K562 (cell line): Measurements from ENCODE around the gene SRGAP3. TPM values are rescaled to one million over a fixed set of nuclear protein-coding genes. Genes with fewer than 3 reads are reported as not detected.

Source experiments
- ATAC-seq: fragments of 200-7000 bp; cut with Tn5 transposase; 3 replicates; pipeline ENCODE4 v1.9.1; 2020; ENCODE audit warnings: moderate library complexity
- BruUV-seq: library from RNA; stranded (reverse); fragments of 400-500 nt; replicated peaks from 2 replicates; lab custom pipeline; 2021; lab: Mats Ljungman, UMichigan
- CTCF ChIA-PET: fragments of 300-600 bp; formaldehyde crosslinking; extraction: SDS; loops from one replicate; lab custom pipeline; 2021; ENCODE audit warnings: low intra/inter-chr PET ratio; lab: Yijun Ruan, JAX
- POLR2A ChIA-PET: fragments of 300-600, 350-650 bp; sonication (Branson Sonifier 250); formaldehyde crosslinking; extraction: SDS; loops from one replicate; lab custom pipeline; 2021; ENCODE audit warnings: antibody characterized with exemption, inconsistent platforms; lab: Yijun Ruan, JAX
- DNase-seq, 4 experiments: peaks; one replicate each; pipeline versions ENCODE4 v3.0.0 to v3.0.0-alpha.2; 2011 to 2018; ENCODE audit warnings: low spot score in 3 of 4, mixed read lengths in 3 of 4; ENCODE audit errors: extremely low read depth in 1 of 4
- FAIRE-seq: peaks from 2 replicates; lab custom pipeline; 2011; peaks lifted over from hg19 to GRCh38; lab: Jason Lieb, UNC
- H2AFZ ChIP-seq: 2 replicates; pipeline ENCODE4 v1.6.0; 2011; ENCODE audit warnings: low read depth, low read length, control low read depth, inconsistent platforms
- H3K27ac ChIP-seq: fragments of 200-600 bp; 3 replicates; pipeline ENCODE4 v1.8.0; 2011; ENCODE audit warnings: low read depth, mild to moderate bottlenecking, control low read depth, inconsistent platforms, low read length, moderate library complexity, mixed read lengths; ENCODE audit errors: extremely low read depth
- H3K27me3 ChIP-seq, 2 experiments: fragments of 300-600 bp in 1 of 2; 2 replicates in 1 of 2; 3 replicates in 1 of 2; pipeline versions ENCODE4 v1.6.0 to v1.8.0; 2011; ENCODE audit warnings: inconsistent platforms in 2 of 2, low read length in 2 of 2, mild to moderate bottlenecking in 1 of 2, mixed read lengths in 1 of 2, moderate library complexity in 1 of 2; ENCODE audit not compliant: control insufficient read depth in 2 of 2, insufficient read depth in 2 of 2
- H3K36me3 ChIP-seq: fragments of 300-600 bp; 3 replicates; pipeline ENCODE4 v1.8.0; 2011; ENCODE audit warnings: mild to moderate bottlenecking, low read length, inconsistent platforms; ENCODE audit not compliant: control insufficient read depth, insufficient read depth
- H3K4me1 ChIP-seq, 2 experiments: fragments of 200-600 bp in 1 of 2; replicated peaks in 1 of 2; 2 replicates in 1 of 2; 3 replicates in 1 of 2; pipeline versions ENCODE4 v1.5.1 to v1.8.0; 2011; ENCODE audit warnings: inconsistent platforms in 2 of 2, low read length in 2 of 2, mild to moderate bottlenecking in 1 of 2, mixed read lengths in 1 of 2, moderate library complexity in 1 of 2; ENCODE audit not compliant: control insufficient read depth in 2 of 2, insufficient read depth in 2 of 2
- H3K4me2 ChIP-seq: 2 replicates; pipeline ENCODE4 v1.6.1; 2011; ENCODE audit warnings: low read length, control low read depth, inconsistent platforms, mixed read lengths; ENCODE audit not compliant: insufficient read depth
- H3K4me3 ChIP-seq: fragments of 200-600 bp; sonication (generic), shearing (Covaris generic); 2 replicates; pipeline ENCODE4 v1.5.1; 2016; ENCODE audit warnings: control low read depth, inconsistent platforms
- H3K79me2 ChIP-seq: fragments of 200-600 bp; 3 replicates; pipeline ENCODE4 v1.8.0; 2011; ENCODE audit warnings: low read length, inconsistent platforms; ENCODE audit not compliant: control insufficient read depth, insufficient read depth
- H3K9ac ChIP-seq, 2 experiments: 2 replicates each; pipeline versions ENCODE4 v1.6.0 to v1.6.1; 2011; ENCODE audit warnings: low read depth in 2 of 2, low read length in 2 of 2, control low read depth in 1 of 2, inconsistent platforms in 1 of 2, mild to moderate bottlenecking in 1 of 2, mixed read lengths in 1 of 2; ENCODE audit not compliant: insufficient read depth in 1 of 2
- H3K9me1 ChIP-seq: one replicate; pipeline ENCODE4 v1.6.0; 2011; ENCODE audit warnings: inconsistent platforms, mild to moderate bottlenecking, low read length, moderate library complexity; ENCODE audit not compliant: control insufficient read depth, insufficient read depth
- H3K9me3 ChIP-seq: replicated peaks from 2 replicates; pipeline ENCODE4 v1.5.1; 2011; ENCODE audit warnings: low read depth, low read length, inconsistent platforms; ENCODE audit not compliant: control insufficient read depth, insufficient read depth
- H4K20me1 ChIP-seq: replicated peaks from 2 replicates; pipeline ENCODE4 v1.6.1; 2011; ENCODE audit warnings: low read length, inconsistent platforms, mixed read lengths; ENCODE audit not compliant: control insufficient read depth, insufficient read depth
- CCAR2 ChIP-seq: fragments of 200-400 bp; formaldehyde crosslinking; IDR thresholded peaks from 2 replicates; pipeline ENCODE4 v1.6.1; 2017; ENCODE audit warnings: mild to moderate bottlenecking, low read depth, low read length
- ETV6 ChIP-seq, 3 experiments: fragments of 150-350 bp in 1 of 3; sonication (generic) in 1 of 3; formaldehyde crosslinking in 1 of 3; IDR thresholded peaks; 2 replicates each; pipeline versions ENCODE4 v1.6.1 to v1.8.0; 2014 to 2022; ENCODE audit warnings: borderline replicate concordance in 2 of 3, low read depth in 2 of 3, antibody characterized with exemption in 1 of 3, low read length in 1 of 3, mild to moderate bottlenecking in 1 of 3, missing genetic modification reagents in 1 of 3
- KAT2B ChIP-seq: IDR thresholded peaks from one replicate; pipeline ENCODE4 v1.6.1; 2012; ENCODE audit warnings: low read depth, mild to moderate bottlenecking, control low read depth, inconsistent platforms, low read length, moderate library complexity
- MEIS2 ChIP-seq: fragments of 450-650 bp; IDR thresholded peaks from 2 replicates; pipeline ENCODE4 v1.6.1; 2014; ENCODE audit warnings: mild to moderate bottlenecking; ENCODE audit not compliant: partially characterized antibody
- NEUROD1 ChIP-seq: fragments of 150-350 bp; IDR thresholded peaks from 2 replicates; pipeline ENCODE4 v1.6.1; 2014; ENCODE audit warnings: borderline replicate concordance, low read length, low read depth; ENCODE audit not compliant: partially characterized antibody
- OTX1 ChIP-seq: fragments of 450-650 bp; formaldehyde crosslinking; IDR thresholded peaks from 2 replicates; pipeline ENCODE4 v1.4.0; 2022; ENCODE audit warnings: mild to moderate bottlenecking
- PCBP2 ChIP-seq: fragments of 200-400 bp; formaldehyde crosslinking; IDR thresholded peaks from 2 replicates; pipeline ENCODE4 v1.6.1; 2018; ENCODE audit warnings: low read length, low read depth, mild to moderate bottlenecking, moderate library complexity; ENCODE audit not compliant: poor library complexity, severe bottlenecking
- SMAD2 ChIP-seq: fragments of 150-350 bp; IDR thresholded peaks from 2 replicates; pipeline ENCODE4 v1.6.1; 2014; ENCODE audit warnings: low read depth, mild to moderate bottlenecking, low read length
- SMAD3 ChIP-seq: fragments of 450-650 bp; formaldehyde crosslinking; conservative IDR thresholded peaks from 2 replicates; pipeline ENCODE4 v1.4.0; 2020; ENCODE audit warnings: mild to moderate bottlenecking
- SMARCA4 ChIP-seq: fragments of 450-650 bp; IDR thresholded peaks from 2 replicates; pipeline ENCODE4 v1.6.1; 2016
- THRAP3 ChIP-seq: fragments of 450-650 bp; IDR thresholded peaks from 2 replicates; pipeline ENCODE4 v1.6.1; 2016; ENCODE audit warnings: mild to moderate bottlenecking, inconsistent platforms, borderline replicate concordance
- YBX1 ChIP-seq: fragments of 450-650 bp; IDR thresholded peaks from 2 replicates; pipeline ENCODE4 v1.7.1; 2016; ENCODE audit warnings: mild to moderate bottlenecking
- ZEB2 ChIP-seq: fragments of 450-650 bp; IDR thresholded peaks from 2 replicates; pipeline ENCODE4 v1.6.1; 2016
- ZFP1 ChIP-seq: fragments of 450-650 bp; formaldehyde crosslinking; IDR thresholded peaks from 2 replicates; pipeline ENCODE4 v1.4.0; 2020; ENCODE audit warnings: mild to moderate bottlenecking, mixed read lengths
- ZKSCAN8 ChIP-seq: fragments of 200-800 bp; sonication (Bioruptor generic); IDR thresholded peaks from 2 replicates; pipeline ENCODE4 v1.6.1; 2016; ENCODE audit warnings: missing genetic modification characterization, missing compliant biosample characterization
- ZNF696 ChIP-seq: fragments of 250-450 bp; sonication (Bioruptor Pico); conservative IDR thresholded peaks from 2 replicates; pipeline ENCODE4 v1.4.0; 2020; ENCODE audit warnings: mild to moderate bottlenecking, moderate library complexity
- ZNF707 ChIP-seq: fragments of 250-450 bp; sonication (Bioruptor Pico); conservative IDR thresholded peaks from 2 replicates; pipeline ENCODE4 v1.8.0; 2022; ENCODE audit warnings: inconsistent platforms, mild to moderate bottlenecking, moderate library complexity
- WGBS: fragments of 100-300 bp; shearing (Covaris generic); methylation state at CpG from one replicate; pipeline ENCODE4 v1.1.6; 2016; ENCODE audit warnings: low coverage, mixed read lengths; ENCODE audit not compliant: insufficient coverage; ENCODE audit errors: missing lambda C conversion rate; 5-methylcytosine and 5-hydroxymethylcytosine counted together
- in situ Hi-C: fragments of 300-500 bp; cut with MboI; formaldehyde crosslinking; loops from 4 replicates; pipeline ENCODE4 v1.15.0; 2018; ENCODE audit warnings: inconsistent platforms, mixed read lengths
- intact Hi-C: fragments of 100-400 bp; cut with micrococcal nuclease; formaldehyde crosslinking; loops from 2 replicates; pipeline ENCODE4 v1.14.2; 2022
- polyA plus RNA-seq, 8 experiments: library from polyadenylated mRNA; depleted of rRNA in 4 of 8; stranded (reverse) in 5 of 8; unstranded in 3 of 8; fragments of >200 nt; fragmentation: Nextera tagmentation in 2 of 8; fragmentation: Illumina TruSeq in 1 of 8; extraction: Ambion mirVana in 2 of 8; extraction: Trizol in 1 of 8; gene quantifications; 2 replicates each; pipeline versions ENCODE4 v1.2.1 to v1.2.3, GENCODE V29; 2011 to 2014; ENCODE audit warnings: inconsistent platforms in 1 of 8, missing spikeins in 1 of 8
- total RNA-seq, 7 experiments: library from RNA; depleted of rRNA in 6 of 7; stranded (reverse); fragments of >200 nt in 6 of 7; fragmentation: Illumina TruSeq in 2 of 7; extraction: Trizol in 2 of 7; gene quantifications; 2 replicates each; pipeline versions ENCODE4 v1.2.1 to v1.2.3, GENCODE V29; 2011 to 2021; ENCODE audit warnings: low replicate concordance in 1 of 7
- TF ChIP-seq, protein P1 (sequence below): sonication (generic); formaldehyde crosslinking; IDR thresholded peaks from 2 replicates; pipeline ENCODE4 v1.8.0; 2022; ENCODE audit warnings: mild to moderate bottlenecking, low read depth, missing genetic modification reagents
- TF ChIP-seq, protein P2 (sequence below): fragments of 250-450 bp; sonication (Bioruptor Pico); IDR thresholded peaks from 2 replicates; pipeline ENCODE4 v1.5.0; 2022; ENCODE audit warnings: mild to moderate bottlenecking
- TF ChIP-seq, protein P3 (sequence below), 2 experiments: fragments of 450-650 bp; IDR thresholded peaks; 2 replicates each; pipeline ENCODE4 v1.6.1; 2016

Gene SRGAP3
- total and polyA plus RNA-seq, 9 of the 15 experiments (the other 6 are each of a cell fraction or from before 2014, with no cell fraction given), result 0.11 to 0.85 (median 0.35) TPM; not detected in 2

DNA sequence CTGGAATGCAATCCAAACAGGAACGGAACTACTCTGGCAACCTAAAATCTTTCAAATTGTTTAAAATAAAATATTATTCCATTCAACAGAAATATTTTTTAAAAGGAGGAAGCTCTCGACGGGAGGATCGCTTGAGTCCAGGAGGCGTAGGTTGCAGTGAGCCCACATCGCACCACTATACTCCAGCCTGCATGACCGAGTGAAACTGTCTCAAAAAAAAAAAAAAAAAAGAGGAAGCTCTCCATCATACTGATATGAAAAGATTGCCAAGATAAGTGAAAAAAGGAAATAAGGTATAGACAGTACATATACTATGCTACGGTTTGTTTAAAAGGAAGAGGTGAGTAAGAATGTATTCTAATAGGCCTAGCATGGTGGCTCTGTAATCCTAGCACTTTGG, 289.8 kb downstream of the SRGAP3 start:
- 58% methylated on average over 8 of the region's 8 CpGs for WGBS
- Histone ChIP-seq H3K36me3 (peaks cover 70% of the 10 kb centered on the region; the same call in 2 of the 3 replicates), H3K27me3 (no peaks in the 10 kb centered on the region), H3K9me1 (no peaks in the 10 kb centered on the region), H3K9ac (no peak overlapping the region), H3K4me1 (peaks cover 5 to 23% of the 10 kb centered on the region in 2 experiments; a peak in 4 of 5 replicates), H3K79me2 (peaks cover 84% of the 10 kb centered on the region), H3K27ac (no peak overlapping the region), H3K4me2 (no peak overlapping the region), H2AFZ (no peak overlapping the region), H4K20me1 (peaks cover 9% of the 10 kb centered on the region), H3K4me3 (no peak overlapping the region), H3K9me3 (no peaks in the 10 kb centered on the region)
- ChIA-PET POLR2A (interaction anchor here (0.7 to 2.0 kb wide), 2 partner anchors 13 to 49 kb away, joined by 3 to 5 read pairs; no protein-coding TSS in a partner anchor), CTCF (no interaction called here)
- in situ Hi-C loops, result no loop called here
- no TSS peak for BruUV-seq
- ATAC-seq (no peak), FAIRE-seq (no peak), DNase-seq (no peak)
- intact Hi-C loops, result loop anchor here (5.0 kb wide), 1 partner anchor 192 kb away; the partner anchor contains the start of gene OXTR
- TF ChIP-seq ZNF707 (CRISPR knock-in tag), result no peak
- no peak for TF ChIP-seq THRAP3
- TF ChIP-seq ZKSCAN8 (CRISPR knock-in tag), result no peak
- TF ChIP-seq, protein P1, sequence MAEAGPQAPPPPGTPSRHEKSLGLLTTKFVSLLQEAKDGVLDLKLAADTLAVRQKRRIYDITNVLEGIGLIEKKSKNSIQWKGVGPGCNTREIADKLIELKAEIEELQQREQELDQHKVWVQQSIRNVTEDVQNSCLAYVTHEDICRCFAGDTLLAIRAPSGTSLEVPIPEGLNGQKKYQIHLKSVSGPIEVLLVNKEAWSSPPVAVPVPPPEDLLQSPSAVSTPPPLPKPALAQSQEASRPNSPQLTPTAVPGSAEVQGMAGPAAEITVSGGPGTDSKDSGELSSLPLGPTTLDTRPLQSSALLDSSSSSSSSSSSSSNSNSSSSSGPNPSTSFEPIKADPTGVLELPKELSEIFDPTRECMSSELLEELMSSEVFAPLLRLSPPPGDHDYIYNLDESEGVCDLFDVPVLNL (CRISPR knock-in tag), result no peak
- no peak for TF ChIP-seq PCBP2
- peak; percentile 2 for TF ChIP-seq MEIS2
- no peak for TF ChIP-seq NEUROD1
- TF ChIP-seq YBX1, result no peak
- TF ChIP-seq, protein P2, sequence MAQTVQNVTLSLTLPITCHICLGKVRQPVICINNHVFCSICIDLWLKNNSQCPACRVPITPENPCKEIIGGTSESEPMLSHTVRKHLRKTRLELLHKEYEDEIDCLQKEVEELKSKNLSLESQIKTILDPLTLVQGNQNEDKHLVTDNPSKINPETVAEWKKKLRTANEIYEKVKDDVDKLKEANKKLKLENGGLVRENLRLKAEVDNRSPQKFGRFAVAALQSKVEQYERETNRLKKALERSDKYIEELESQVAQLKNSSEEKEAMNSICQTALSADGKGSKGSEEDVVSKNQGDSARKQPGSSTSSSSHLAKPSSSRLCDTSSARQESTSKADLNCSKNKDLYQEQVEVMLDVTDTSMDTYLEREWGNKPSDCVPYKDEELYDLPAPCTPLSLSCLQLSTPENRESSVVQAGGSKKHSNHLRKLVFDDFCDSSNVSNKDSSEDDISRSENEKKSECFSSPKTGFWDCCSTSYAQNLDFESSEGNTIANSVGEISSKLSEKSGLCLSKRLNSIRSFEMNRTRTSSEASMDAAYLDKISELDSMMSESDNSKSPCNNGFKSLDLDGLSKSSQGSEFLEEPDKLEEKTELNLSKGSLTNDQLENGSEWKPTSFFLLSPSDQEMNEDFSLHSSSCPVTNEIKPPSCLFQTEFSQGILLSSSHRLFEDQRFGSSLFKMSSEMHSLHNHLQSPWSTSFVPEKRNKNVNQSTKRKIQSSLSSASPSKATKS (CRISPR knock-in tag), result no peak
- TF ChIP-seq ZFP1 (CRISPR knock-in tag), result no peak
- TF ChIP-seq CCAR2, result no peak
- no peak for TF ChIP-seq ZEB2
- no peak for TF ChIP-seq OTX1 (CRISPR knock-in tag)
- no peak for TF ChIP-seq SMAD3 (CRISPR knock-in tag)
- TF ChIP-seq, protein P3, sequence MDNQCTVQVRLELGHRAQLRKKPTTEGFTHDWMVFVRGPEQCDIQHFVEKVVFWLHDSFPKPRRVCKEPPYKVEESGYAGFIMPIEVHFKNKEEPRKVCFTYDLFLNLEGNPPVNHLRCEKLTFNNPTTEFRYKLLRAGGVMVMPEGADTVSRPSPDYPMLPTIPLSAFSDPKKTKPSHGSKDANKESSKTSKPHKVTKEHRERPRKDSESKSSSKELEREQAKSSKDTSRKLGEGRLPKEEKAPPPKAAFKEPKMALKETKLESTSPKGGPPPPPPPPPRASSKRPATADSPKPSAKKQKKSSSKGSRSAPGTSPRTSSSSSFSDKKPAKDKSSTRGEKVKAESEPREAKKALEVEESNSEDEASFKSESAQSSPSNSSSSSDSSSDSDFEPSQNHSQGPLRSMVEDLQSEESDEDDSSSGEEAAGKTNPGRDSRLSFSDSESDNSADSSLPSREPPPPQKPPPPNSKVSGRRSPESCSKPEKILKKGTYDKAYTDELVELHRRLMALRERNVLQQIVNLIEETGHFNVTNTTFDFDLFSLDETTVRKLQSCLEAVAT (IDR thresholded peaks at IDR 0.05), result no peak
- no peak for TF ChIP-seq KAT2B
- TF ChIP-seq ZNF696 (CRISPR knock-in tag), result no peak
- TF ChIP-seq SMAD2, result no peak
- 0 out of 4 replicates have a peak, but pooled peaks of 1 of the 2 experiments have one; percentile 19 for TF ChIP-seq ETV6 (IDR thresholded peaks at IDR 0.05; ENCODE audit: borderline replicate concordance in 1 of 2, low read depth in 2 of 2, low read length in 1 of 2)
- no peak for TF ChIP-seq ETV6 (CRISPR knock-in tag; IDR thresholded peaks at IDR 0.05; ENCODE audit: borderline replicate concordance)
- TF ChIP-seq SMARCA4, result peak; percentile 46; the same call in 1 of the 2 replicates
